ENCODE measurements around the gene SLC29A1. TPM values are rescaled to one million over a fixed set of nuclear protein-coding genes. Genes with fewer than 3 reads are reported as not detected.

SLC29A1 gene
- total and polyA plus RNA-seq, 9 of the 15 experiments (the other 6 are each of a cell fraction or from before 2014, with no cell fraction given): 18.9 to 170 (median 57.7) TPM

DNA sequence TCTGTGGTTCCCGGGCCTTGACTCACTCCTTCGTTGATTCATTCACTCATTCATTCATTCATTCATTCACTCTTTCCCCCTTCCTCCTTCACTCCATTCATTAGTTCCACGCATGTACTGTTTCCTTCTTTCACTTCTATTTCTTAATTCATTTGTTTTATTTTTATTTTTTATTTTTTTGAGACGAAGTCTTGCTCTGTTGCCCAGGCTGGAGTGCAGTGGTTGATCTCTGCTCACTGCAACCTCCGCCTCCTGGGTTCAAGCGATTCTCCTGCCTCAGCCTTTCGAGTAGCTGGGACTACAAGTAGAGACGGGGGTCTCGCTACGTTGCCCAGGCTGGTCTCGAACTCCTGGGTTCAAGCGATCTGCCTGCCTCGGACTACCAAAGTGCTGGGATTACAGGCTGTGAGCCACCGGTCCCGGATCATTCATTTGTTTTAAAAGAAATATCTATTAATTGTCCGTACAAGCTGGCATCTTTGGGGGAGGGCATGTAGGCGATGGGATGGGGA is 42.4 kb downstream of the SLC29A1 start (continued):
- TF ChIP-seq, protein P1, sequence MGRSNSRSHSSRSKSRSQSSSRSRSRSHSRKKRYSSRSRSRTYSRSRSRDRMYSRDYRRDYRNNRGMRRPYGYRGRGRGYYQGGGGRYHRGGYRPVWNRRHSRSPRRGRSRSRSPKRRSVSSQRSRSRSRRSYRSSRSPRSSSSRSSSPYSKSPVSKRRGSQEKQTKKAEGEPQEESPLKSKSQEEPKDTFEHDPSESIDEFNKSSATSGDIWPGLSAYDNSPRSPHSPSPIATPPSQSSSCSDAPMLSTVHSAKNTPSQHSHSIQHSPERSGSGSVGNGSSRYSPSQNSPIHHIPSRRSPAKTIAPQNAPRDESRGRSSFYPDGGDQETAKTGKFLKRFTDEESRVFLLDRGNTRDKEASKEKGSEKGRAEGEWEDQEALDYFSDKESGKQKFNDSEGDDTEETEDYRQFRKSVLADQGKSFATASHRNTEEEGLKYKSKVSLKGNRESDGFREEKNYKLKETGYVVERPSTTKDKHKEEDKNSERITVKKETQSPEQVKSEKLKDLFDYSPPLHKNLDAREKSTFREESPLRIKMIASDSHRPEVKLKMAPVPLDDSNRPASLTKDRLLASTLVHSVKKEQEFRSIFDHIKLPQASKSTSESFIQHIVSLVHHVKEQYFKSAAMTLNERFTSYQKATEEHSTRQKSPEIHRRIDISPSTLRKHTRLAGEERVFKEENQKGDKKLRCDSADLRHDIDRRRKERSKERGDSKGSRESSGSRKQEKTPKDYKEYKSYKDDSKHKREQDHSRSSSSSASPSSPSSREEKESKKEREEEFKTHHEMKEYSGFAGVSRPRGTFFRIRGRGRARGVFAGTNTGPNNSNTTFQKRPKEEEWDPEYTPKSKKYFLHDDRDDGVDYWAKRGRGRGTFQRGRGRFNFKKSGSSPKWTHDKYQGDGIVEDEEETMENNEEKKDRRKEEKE (IDR thresholded peaks at IDR 0.05; ENCODE audit: borderline replicate concordance in 1 of 2, control insufficient read depth in 1 of 2, low read depth in 2 of 2, low read length in 1 of 2): no peak
- TF ChIP-seq NFATC3 (IDR thresholded peaks at IDR 0.05) (peak; percentile 78; the same call in 1 of the 2 replicates), ATF1 (CRISPR knock-in tag; IDR thresholded peaks at IDR 0.05) (no peak), ATF1 (tag; IDR thresholded peaks at IDR 0.05) (no peak), PHB (CRISPR knock-in tag; IDR thresholded peaks at IDR 0.05) (no peak), ZNF143 (CRISPR knock-in tag; IDR thresholded peaks at IDR 0.05) (no peak), RBM34 (IDR thresholded peaks at IDR 0.05; ENCODE audit: borderline replicate concordance, insufficient read depth, low read length) (no peak), ZSCAN29 (IDR thresholded peaks at IDR 0.05) (no peak), KDM1A (IDR thresholded peaks at IDR 0.05) (no peak), SMARCA4 (IDR thresholded peaks at IDR 0.05) (peak; percentile 76), ZNF561 (CRISPR knock-in tag; conservative IDR thresholded peaks at IDR 0.05) (no peak), MTF1 (CRISPR knock-in tag; IDR thresholded peaks at IDR 0.05; ENCODE audit: borderline replicate concordance) (no peak), CBFB (CRISPR knock-in tag; IDR thresholded peaks at IDR 0.05) (no peak), KLF16 (IDR thresholded peaks at IDR 0.05) (no peak), NUFIP1 (IDR thresholded peaks at IDR 0.05; ENCODE audit: partially characterized antibody) (no peak), FOXK2 (conservative IDR thresholded peaks at IDR 0.05 in 1 of 2, IDR thresholded peaks at IDR 0.05 in 1 of 2; ENCODE audit: low read depth in 2 of 2) (0 out of 4 replicates have a peak, but pooled peaks of 1 of the 2 experiments have one; percentile 55), OTX1 (CRISPR knock-in tag; IDR thresholded peaks at IDR 0.05) (peak; percentile 67; the same call in 1 of the 2 replicates), SMAD3 (CRISPR knock-in tag; conservative IDR thresholded peaks at IDR 0.05) (no peak), MIER1 (IDR thresholded peaks at IDR 0.05; ENCODE audit: low read depth) (0 out of 2 replicates have a peak, but pooled peaks have one; percentile 61), RHOXF2B (CRISPR knock-in tag; conservative IDR thresholded peaks at IDR 0.05) (no peak), NONO (IDR thresholded peaks at IDR 0.05; ENCODE audit: low read depth in 2 of 2, low read length in 1 of 2) (no peak), NFRKB (IDR thresholded peaks at IDR 0.05; ENCODE audit: low read depth) (peak; percentile 68), BRF1 (IDR thresholded peaks at IDR 0.05; ENCODE audit: borderline replicate concordance, extremely low read depth, insufficient read length) (no peak), WHSC1 (IDR thresholded peaks at IDR 0.05; ENCODE audit: low read length) (no peak)
- TF ChIP-seq, protein P2, sequence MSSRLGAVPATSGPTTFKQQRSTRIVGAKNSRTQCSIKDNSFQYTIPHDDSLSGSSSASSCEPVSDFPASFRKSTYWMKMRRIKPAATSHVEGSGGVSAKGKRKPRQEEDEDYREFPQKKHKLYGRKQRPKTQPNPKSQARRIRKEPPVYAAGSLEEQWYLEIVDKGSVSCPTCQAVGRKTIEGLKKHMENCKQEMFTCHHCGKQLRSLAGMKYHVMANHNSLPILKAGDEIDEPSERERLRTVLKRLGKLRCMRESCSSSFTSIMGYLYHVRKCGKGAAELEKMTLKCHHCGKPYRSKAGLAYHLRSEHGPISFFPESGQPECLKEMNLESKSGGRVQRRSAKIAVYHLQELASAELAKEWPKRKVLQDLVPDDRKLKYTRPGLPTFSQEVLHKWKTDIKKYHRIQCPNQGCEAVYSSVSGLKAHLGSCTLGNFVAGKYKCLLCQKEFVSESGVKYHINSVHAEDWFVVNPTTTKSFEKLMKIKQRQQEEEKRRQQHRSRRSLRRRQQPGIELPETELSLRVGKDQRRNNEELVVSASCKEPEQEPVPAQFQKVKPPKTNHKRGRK (tag; IDR thresholded peaks at IDR 0.05): 0 out of 2 replicates have a peak, but pooled peaks have one; percentile 44
- TF ChIP-seq, protein P3, sequence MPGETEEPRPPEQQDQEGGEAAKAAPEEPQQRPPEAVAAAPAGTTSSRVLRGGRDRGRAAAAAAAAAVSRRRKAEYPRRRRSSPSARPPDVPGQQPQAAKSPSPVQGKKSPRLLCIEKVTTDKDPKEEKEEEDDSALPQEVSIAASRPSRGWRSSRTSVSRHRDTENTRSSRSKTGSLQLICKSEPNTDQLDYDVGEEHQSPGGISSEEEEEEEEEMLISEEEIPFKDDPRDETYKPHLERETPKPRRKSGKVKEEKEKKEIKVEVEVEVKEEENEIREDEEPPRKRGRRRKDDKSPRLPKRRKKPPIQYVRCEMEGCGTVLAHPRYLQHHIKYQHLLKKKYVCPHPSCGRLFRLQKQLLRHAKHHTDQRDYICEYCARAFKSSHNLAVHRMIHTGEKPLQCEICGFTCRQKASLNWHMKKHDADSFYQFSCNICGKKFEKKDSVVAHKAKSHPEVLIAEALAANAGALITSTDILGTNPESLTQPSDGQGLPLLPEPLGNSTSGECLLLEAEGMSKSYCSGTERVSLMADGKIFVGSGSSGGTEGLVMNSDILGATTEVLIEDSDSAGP (CRISPR knock-in tag; IDR thresholded peaks at IDR 0.05): no peak
